SK-N-SH (cell line): Measurements from ENCODE around the gene RTN4RL1. TPM values are rescaled to one million over a fixed set of nuclear protein-coding genes. Genes with fewer than 3 reads are reported as not detected.

ENCODE experiments used
- CTCF ChIA-PET: fragments of 300-600, 350-600 bp; formaldehyde crosslinking; extraction: SDS; loops from one replicate; lab custom pipeline; 2021; lab: Yijun Ruan, JAX
- POLR2A ChIA-PET: fragments of 350-600 bp; sonication (Branson Sonifier 250); formaldehyde crosslinking; extraction: SDS; loops from one replicate; lab custom pipeline; 2020; ENCODE audit warnings: antibody characterized with exemption, inconsistent platforms; lab: Yijun Ruan, JAX
- DNase-seq: peaks from one replicate; pipeline ENCODE4 v3.0.0; 2012
- H2AFZ ChIP-seq: fragments of 200-600 bp; sonication (generic); 2 replicates; pipeline ENCODE4 v1.8.1; 2016; ENCODE audit warnings: antibody characterized with exemption, mild to moderate bottlenecking, low read depth
- H3F3A ChIP-seq: fragments of 200-600 bp; sonication (generic); replicated peaks from 2 replicates; pipeline ENCODE3; 2016; ENCODE audit warnings: antibody characterized with exemption, mild to moderate bottlenecking; ENCODE audit not compliant: insufficient read depth
- H3K27ac ChIP-seq, 2 experiments: fragments of 200-500 bp in 1 of 2; fragments of 200-600 bp in 1 of 2; sonication (Bioruptor generic) in 1 of 2; sonication (generic), shearing (Covaris generic) in 1 of 2; 2 replicates each; pipeline versions ENCODE4 v1.5.1 to v1.6.1; 2014 to 2016; ENCODE audit warnings: low read depth in 2 of 2, inconsistent platforms in 1 of 2, low read length in 1 of 2, mild to moderate bottlenecking in 1 of 2, mixed read lengths in 1 of 2
- H3K27me3 ChIP-seq: fragments of 200-600 bp; sonication (generic), shearing (Covaris generic); 2 replicates; pipeline ENCODE4 v1.6.1; 2016; ENCODE audit warnings: mixed run types; ENCODE audit not compliant: insufficient read depth
- H3K36me3 ChIP-seq, 2 experiments: fragments of 200-500 bp in 1 of 2; fragments of 200-600 bp in 1 of 2; sonication (Bioruptor generic) in 1 of 2; sonication (generic) in 1 of 2; replicated peaks in 1 of 2; 2 replicates each; pipeline versions ENCODE3 to v1.5.1; 2014 to 2016; ENCODE audit warnings: low read length in 1 of 2, mild to moderate bottlenecking in 1 of 2; ENCODE audit not compliant: insufficient read depth in 2 of 2, control insufficient read depth in 1 of 2
- H3K4me1 ChIP-seq, 2 experiments: fragments of 200-500 bp in 1 of 2; fragments of 200-600 bp in 1 of 2; sonication (Bioruptor generic) in 1 of 2; sonication (generic), shearing (Covaris generic) in 1 of 2; 2 replicates each; pipeline versions ENCODE4 v1.5.1 to v1.6.1; 2014 to 2016; ENCODE audit warnings: low read depth in 1 of 2, low read length in 1 of 2, mixed run types in 1 of 2; ENCODE audit not compliant: insufficient read depth in 2 of 2, control insufficient read depth in 1 of 2
- H3K4me2 ChIP-seq: fragments of 200-600 bp; sonication (generic), shearing (Covaris generic); 2 replicates; pipeline ENCODE4 v1.6.1; 2017; ENCODE audit warnings: mixed run types
- H3K4me3 ChIP-seq, 2 experiments: fragments of 200-500 bp in 1 of 2; fragments of 200-600 bp in 1 of 2; sonication (Bioruptor generic) in 1 of 2; sonication (generic), shearing (Covaris generic) in 1 of 2; 2 replicates each; pipeline versions ENCODE4 v1.5.1 to v1.8.1; 2014 to 2016; ENCODE audit warnings: low read depth in 2 of 2, inconsistent platforms in 1 of 2, low read length in 1 of 2, mild to moderate bottlenecking in 1 of 2, mixed read lengths in 1 of 2, moderate library complexity in 1 of 2
- H3K79me2 ChIP-seq: fragments of 200-600 bp; sonication (generic); 2 replicates; pipeline ENCODE4 v1.8.1; 2017; ENCODE audit warnings: mild to moderate bottlenecking; ENCODE audit not compliant: insufficient read depth
- H3K9ac ChIP-seq: fragments of 200-600 bp; sonication (generic); 2 replicates; pipeline ENCODE4 v1.6.1; 2017; ENCODE audit warnings: mixed run types
- H3K9me2 ChIP-seq: fragments of 200-600 bp; sonication (generic); 2 replicates; pipeline ENCODE4 v1.6.1; 2017; ENCODE audit warnings: mixed run types
- H3K9me3 ChIP-seq: fragments of 200-600 bp; sonication (generic); 2 replicates; pipeline ENCODE4 v1.6.1; 2017; ENCODE audit warnings: mixed run types, mild to moderate bottlenecking, moderate library complexity
- H4K20me1 ChIP-seq: fragments of 200-600 bp; sonication (generic); 2 replicates; pipeline ENCODE4 v1.6.1; 2017; ENCODE audit warnings: mild to moderate bottlenecking, mixed run types; ENCODE audit not compliant: insufficient read depth
- CHD2 ChIP-seq: fragments of 150-350 bp; IDR thresholded peaks from 2 replicates; pipeline ENCODE4 v1.6.1; 2018; ENCODE audit warnings: low read length; ENCODE audit not compliant: partially characterized antibody
- CTCF ChIP-seq: fragments of 200-600 bp; sonication (generic); IDR thresholded peaks from 2 replicates; pipeline ENCODE4 v1.6.1; 2017; ENCODE audit warnings: antibody characterized with exemption, mild to moderate bottlenecking, moderate library complexity
- ELF1 ChIP-seq: IDR thresholded peaks from 2 replicates; pipeline ENCODE4 v1.4.0; 2012
- EP300 ChIP-seq, 2 experiments: IDR thresholded peaks; 2 replicates each; pipeline versions ENCODE4 v1.4.0 to v1.6.1; 2012; ENCODE audit warnings: borderline replicate concordance in 1 of 2, low read depth in 1 of 2, low read length in 1 of 2
- FOXJ3 ChIP-seq: sonication (generic); formaldehyde crosslinking; IDR thresholded peaks from 2 replicates; pipeline ENCODE4 v1.5.1; 2020; ENCODE audit warnings: mild to moderate bottlenecking, missing genetic modification reagents
- GABPA ChIP-seq: IDR thresholded peaks from 2 replicates; pipeline ENCODE4 v1.4.0; 2012; ENCODE audit warnings: low read depth, mild to moderate bottlenecking
- GATA2 ChIP-seq: sonication (generic); formaldehyde crosslinking; IDR thresholded peaks from 2 replicates; pipeline ENCODE4 v1.5.0; 2020; ENCODE audit warnings: mild to moderate bottlenecking, missing genetic modification reagents
- JUND ChIP-seq: IDR thresholded peaks from 2 replicates; pipeline ENCODE4 v1.4.0; 2012
- NRF1 ChIP-seq: IDR thresholded peaks from 2 replicates; pipeline ENCODE4 v1.6.1; 2012; ENCODE audit warnings: low read depth, mild to moderate bottlenecking, low read length
- RAD21 ChIP-seq: IDR thresholded peaks from 2 replicates; pipeline ENCODE4 v1.6.1; 2012; ENCODE audit warnings: mild to moderate bottlenecking, low read length
- RCOR1 ChIP-seq: fragments of 150-350 bp; IDR thresholded peaks from 2 replicates; pipeline ENCODE4 v1.6.1; 2017; ENCODE audit warnings: antibody characterized with exemption, low read length
- SMC3 ChIP-seq: IDR thresholded peaks from 2 replicates; pipeline ENCODE4 v1.6.1; 2012; ENCODE audit warnings: low read depth, low read length, improper control_type of control experiment
- TAF1 ChIP-seq: IDR thresholded peaks from 2 replicates; pipeline ENCODE4 v1.6.1; 2012; ENCODE audit warnings: low read depth, mild to moderate bottlenecking, low read length, moderate library complexity, borderline replicate concordance
- TCF12 ChIP-seq: IDR thresholded peaks from 2 replicates; pipeline ENCODE4 v1.4.0; 2012
- TEAD4 ChIP-seq: IDR thresholded peaks from 2 replicates; pipeline ENCODE4 v1.4.0; 2012; ENCODE audit warnings: mild to moderate bottlenecking, borderline replicate concordance; ENCODE audit not compliant: insufficient read depth
- WGBS: methylation state at CpG from one replicate; pipeline ENCODE4 v1.1.6; 2017; ENCODE audit warnings: low lambda C conversion rate; 5-methylcytosine and 5-hydroxymethylcytosine counted together
- polyA plus RNA-seq, 3 experiments: library from polyadenylated mRNA; depleted of rRNA; stranded (reverse); fragments of >200 nt; gene quantifications; 2 replicates each; pipeline ENCODE4 v1.2.3, GENCODE V29; 2012
- TF ChIP-seq, protein P1 (sequence below): IDR thresholded peaks from 2 replicates; pipeline ENCODE4 v1.4.0; 2012; ENCODE audit warnings: low read depth, borderline replicate concordance
- TF ChIP-seq, protein P2 (sequence below): IDR thresholded peaks from 2 replicates; pipeline ENCODE4 v1.4.0; 2012; ENCODE audit warnings: low read depth, borderline replicate concordance
- TF ChIP-seq, protein P3 (sequence below): IDR thresholded peaks from 2 replicates; pipeline ENCODE4 v1.6.1; 2012; ENCODE audit warnings: mild to moderate bottlenecking, low read depth, low read length, moderate library complexity

The RTN4RL1 gene
- polyA plus RNA-seq, 1 of the 3 experiments (the other 2 are of a cell fraction): 0.07 TPM

DNA sequence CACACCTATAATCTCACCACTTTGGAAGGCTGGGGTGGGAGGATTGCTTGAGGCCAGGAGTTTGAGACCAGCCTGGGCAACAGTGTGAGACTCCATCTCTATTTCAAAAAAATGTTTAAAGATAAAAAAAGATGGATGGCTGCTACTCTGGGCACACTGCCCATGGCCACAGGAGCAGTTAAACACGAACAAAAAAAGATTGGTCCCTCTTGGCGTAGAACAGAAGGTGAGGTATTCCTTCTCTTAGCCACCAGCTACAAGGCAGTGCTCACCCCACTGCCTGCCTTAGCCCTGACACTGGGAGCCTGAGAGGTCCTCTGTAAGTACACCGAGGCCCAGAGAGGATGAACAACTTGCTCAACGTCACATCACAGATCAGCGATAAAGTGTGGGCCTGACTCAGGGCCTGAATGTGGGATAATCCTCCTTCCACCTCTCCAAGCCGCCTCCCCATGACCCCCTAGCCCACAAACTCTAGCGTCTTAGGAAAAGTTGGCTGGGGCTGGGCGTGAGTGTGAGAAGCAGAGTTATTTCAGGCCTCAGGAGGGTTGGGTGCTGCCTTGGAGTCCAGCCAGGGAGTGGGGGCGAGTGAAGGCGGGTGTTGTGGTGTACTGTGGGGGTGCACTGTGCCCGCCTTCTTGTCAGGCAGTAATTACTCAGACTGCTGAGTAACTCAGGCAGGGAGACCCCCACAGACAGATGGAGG, 2.5 kb upstream of the RTN4RL1 start (continued):
- TF ChIP-seq, protein P1, sequence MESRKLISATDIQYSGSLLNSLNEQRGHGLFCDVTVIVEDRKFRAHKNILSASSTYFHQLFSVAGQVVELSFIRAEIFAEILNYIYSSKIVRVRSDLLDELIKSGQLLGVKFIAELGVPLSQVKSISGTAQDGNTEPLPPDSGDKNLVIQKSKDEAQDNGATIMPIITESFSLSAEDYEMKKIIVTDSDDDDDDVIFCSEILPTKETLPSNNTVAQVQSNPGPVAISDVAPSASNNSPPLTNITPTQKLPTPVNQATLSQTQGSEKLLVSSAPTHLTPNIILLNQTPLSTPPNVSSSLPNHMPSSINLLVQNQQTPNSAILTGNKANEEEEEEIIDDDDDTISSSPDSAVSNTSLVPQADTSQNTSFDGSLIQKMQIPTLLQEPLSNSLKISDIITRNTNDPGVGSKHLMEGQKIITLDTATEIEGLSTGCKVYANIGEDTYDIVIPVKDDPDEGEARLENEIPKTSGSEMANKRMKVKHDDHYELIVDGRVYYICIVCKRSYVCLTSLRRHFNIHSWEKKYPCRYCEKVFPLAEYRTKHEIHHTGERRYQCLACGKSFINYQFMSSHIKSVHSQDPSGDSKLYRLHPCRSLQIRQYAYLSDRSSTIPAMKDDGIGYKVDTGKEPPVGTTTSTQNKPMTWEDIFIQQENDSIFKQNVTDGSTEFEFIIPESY: no peak
- TF ChIP-seq CTCF (no peak), SMC3 (no peak), RCOR1 (no peak), ELF1 (no peak)

DNA sequence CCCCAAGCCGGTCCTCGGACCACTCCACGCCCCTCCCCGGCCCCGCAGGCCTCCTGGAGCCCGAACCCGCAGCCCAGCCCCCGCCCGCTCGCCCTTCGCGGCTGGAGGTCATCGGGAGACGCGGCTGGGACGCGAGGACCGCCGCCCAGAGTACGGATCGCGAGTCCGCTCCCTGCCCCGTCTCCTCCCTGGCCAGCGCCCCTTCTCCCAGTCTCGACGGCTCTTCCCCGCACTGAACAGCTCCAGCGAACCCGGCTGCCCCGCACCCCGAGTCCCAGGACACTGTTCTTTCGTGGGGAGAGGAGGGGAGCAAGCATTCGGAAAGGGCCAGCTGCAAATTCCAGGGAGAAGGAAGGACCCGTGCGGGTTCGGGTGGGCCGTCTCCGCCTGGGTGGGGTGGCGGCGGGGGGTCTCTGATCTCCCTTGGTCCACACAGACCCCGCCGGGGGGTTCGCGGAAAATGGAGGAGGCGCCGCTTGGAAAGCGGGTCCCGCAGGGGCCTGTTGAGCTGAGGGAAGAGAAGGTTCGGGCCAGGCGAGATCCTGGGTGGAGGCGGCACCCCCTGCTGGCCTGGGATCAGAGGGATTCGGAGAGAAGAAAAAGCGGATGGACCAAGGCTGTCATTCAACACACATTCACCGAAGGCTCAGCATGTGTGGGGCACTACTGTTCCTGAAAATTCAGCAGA, 632 bp upstream of the RTN4RL1 start:
- ChIA-PET CTCF (interaction anchor here (0.6 to 8.6 kb wide), 47 partner anchors 11 to 392 kb away, joined by 3 to 197 read pairs (median 5); partner anchors contain the start of genes HIC1 and OVCA2), POLR2A (interaction anchor here (1.5 to 1.7 kb wide), 2 partner anchors 13 to 116 kb away, joined by 3 to 11 read pairs; no protein-coding TSS in a partner anchor)
- 3% methylated on average over 23 of the region's 55 CpGs for WGBS
- Histone ChIP-seq H3K36me3 (no peaks in the 10 kb centered on the region), H2AFZ (peak overlapping the region; percentile 41; the same call in 1 of the 2 replicates), H4K20me1 (no peaks in the 10 kb centered on the region), H3K9me2 (no peaks in the 10 kb centered on the region), H3K4me2 (peak overlapping the region; percentile 79), H3K4me1 (peaks cover under 1 to 12% of the 10 kb centered on the region in 2 experiments; a peak in 2 of 4 replicates), H3K9me3 (no peaks in the 10 kb centered on the region), H3K27ac (no peak overlapping the region), H3F3A (no peaks in the 10 kb centered on the region), H3K9ac (no peak overlapping the region), H3K4me3 (peak overlapping the region; percentile 42 to 52), H3K27me3 (peaks cover 24% of the 10 kb centered on the region), H3K79me2 (peaks cover under 1% of the 10 kb centered on the region; the same call in 1 of the 2 replicates)
- peak; percentile 93 for DNase-seq
- TF ChIP-seq RAD21 (peak; percentile 89), NRF1 (no peak), SMC3 (peak; percentile 94), TEAD4 (no peak), JUND (no peak), CTCF (peak; percentile 78), TCF12 (no peak), FOXJ3 (CRISPR knock-in tag) (no peak), GABPA (no peak), TAF1 (no peak), CHD2 (no peak), RCOR1 (peak; percentile 50; the same call in 1 of the 2 replicates), GATA2 (CRISPR knock-in tag) (no peak), ELF1 (no peak), EP300 (IDR thresholded peaks at IDR 0.05; ENCODE audit: borderline replicate concordance in 1 of 2, low read depth in 1 of 2, low read length in 1 of 2) (no peak)
- TF ChIP-seq, protein P2, sequence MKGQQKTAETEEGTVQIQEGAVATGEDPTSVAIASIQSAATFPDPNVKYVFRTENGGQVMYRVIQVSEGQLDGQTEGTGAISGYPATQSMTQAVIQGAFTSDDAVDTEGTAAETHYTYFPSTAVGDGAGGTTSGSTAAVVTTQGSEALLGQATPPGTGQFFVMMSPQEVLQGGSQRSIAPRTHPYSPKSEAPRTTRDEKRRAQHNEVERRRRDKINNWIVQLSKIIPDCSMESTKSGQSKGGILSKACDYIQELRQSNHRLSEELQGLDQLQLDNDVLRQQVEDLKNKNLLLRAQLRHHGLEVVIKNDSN: no peak
- TF ChIP-seq, protein P3, sequence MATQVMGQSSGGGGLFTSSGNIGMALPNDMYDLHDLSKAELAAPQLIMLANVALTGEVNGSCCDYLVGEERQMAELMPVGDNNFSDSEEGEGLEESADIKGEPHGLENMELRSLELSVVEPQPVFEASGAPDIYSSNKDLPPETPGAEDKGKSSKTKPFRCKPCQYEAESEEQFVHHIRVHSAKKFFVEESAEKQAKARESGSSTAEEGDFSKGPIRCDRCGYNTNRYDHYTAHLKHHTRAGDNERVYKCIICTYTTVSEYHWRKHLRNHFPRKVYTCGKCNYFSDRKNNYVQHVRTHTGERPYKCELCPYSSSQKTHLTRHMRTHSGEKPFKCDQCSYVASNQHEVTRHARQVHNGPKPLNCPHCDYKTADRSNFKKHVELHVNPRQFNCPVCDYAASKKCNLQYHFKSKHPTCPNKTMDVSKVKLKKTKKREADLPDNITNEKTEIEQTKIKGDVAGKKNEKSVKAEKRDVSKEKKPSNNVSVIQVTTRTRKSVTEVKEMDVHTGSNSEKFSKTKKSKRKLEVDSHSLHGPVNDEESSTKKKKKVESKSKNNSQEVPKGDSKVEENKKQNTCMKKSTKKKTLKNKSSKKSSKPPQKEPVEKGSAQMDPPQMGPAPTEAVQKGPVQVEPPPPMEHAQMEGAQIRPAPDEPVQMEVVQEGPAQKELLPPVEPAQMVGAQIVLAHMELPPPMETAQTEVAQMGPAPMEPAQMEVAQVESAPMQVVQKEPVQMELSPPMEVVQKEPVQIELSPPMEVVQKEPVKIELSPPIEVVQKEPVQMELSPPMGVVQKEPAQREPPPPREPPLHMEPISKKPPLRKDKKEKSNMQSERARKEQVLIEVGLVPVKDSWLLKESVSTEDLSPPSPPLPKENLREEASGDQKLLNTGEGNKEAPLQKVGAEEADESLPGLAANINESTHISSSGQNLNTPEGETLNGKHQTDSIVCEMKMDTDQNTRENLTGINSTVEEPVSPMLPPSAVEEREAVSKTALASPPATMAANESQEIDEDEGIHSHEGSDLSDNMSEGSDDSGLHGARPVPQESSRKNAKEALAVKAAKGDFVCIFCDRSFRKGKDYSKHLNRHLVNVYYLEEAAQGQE: no peak
